HuH-7 (cell line): ENCODE results near the gene DAPK2.
"Not testable (repeated sequence)": the region's sequence is repeated elsewhere in the genome, so short reads cannot be mapped to it uniquely, and the experiment has no call there.

Experiments used
- DNase-seq: peaks from one replicate; pipeline ENCODE4 v3.0.0; 2011; ENCODE audit warnings: low spot score

Gene DAPK2

DNA sequence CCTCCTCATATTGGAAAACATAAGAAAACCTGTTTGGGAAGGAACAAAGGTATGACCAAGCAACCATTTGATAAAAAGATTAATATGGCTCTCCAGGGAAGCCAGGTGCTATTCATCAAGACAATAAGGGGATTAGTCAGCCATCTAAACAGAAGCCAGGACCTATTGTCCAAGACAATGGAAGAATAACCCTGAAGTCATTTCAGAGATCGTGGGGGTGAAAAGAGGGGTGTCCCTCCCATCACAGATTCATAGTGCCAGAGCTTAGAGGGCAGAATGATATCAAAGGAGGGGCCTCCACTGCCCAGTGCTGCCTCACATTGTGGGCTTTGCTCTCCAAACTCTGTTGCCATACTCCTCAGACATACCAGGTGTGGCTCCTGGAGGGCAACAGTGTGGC lies 73.5 kb downstream of the DAPK2 start:
- DNase-seq, result no peak

GRCh38 chr15:63971904-63972303 lies 74.4 kb downstream of the DAPK2 start:
- DNase-seq, result no peak

- no peak for DNase-seq
Measured at GRCh38 chr15:63971427-63971805, 74.9 kb downstream of the DAPK2 start.

DNA sequence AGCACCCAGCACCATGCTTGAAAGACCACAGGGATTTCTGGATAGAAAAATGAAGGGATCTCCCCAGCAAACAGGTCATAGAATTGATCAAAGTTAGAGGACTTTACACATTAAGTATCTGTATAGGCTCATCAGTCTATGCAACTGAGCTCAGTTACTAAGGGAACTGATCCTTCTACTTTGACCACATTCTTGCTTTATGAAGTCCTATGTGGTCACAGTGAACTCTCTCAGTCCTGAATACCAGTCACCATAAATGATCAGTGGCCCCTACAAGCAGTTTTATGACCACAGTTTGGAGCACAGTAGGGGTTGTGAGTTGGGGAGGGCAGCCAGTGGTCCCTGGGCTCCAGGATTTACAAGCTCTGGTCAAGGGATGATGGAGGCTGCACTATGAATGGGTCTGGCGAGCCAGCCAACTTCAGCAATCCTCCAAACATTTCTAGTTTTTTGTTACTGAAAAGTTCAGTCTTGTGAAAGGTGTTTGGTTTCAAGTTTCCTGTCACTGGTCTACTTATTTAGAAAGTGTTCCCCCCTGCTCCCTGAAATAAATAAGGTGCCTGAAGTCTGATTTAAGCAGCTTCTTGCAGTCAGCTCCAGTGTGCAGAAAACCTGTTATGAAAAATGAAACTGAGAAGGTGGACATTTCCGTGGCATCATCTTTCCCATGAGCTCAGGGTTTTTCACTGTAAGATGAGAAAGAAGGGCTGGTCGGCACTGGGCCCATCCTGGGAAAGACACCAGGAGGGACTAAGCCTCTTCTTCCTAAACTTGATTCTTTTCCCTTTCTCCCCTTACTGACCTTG lies 75.5 kb downstream of the DAPK2 start:
- DNase-seq, result no peak

DNA sequence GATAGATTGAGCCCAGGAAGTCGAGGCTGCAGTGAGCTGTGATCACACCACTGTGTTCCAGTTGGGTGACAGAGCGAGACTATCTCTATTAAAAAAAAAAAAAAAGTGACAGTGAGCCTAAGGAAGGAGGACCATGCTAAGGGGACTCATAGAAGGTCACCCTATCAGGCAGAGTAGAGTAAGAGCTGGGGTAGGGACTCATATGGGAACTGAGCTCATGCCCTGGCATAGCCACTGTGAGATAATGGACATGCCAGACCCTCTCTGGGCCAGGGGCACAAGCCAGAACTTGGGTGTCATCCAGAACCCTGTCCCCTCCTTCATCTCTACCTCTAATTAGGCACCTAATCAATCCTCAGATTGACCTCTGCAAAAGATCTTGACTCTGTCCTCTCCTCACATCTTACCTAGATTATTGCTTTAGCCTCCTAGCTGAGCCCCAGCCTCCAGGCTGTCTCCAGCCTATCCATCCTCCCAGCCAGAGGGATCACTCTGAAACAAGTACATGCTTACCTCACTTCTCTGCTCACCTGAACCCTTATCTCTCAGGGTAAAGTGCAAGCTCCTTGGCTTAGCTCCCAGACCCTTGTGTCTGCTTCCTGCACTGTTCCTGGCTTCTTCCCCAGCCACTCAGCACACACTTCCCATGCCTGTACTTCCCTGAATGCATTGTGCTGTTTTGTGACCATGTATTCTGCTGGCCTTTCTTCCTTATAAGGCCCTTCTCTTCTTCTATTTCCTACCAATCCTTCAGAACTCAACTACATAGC lies 76.4 kb downstream of the DAPK2 start:
- DNase-seq, result no peak

DNA sequence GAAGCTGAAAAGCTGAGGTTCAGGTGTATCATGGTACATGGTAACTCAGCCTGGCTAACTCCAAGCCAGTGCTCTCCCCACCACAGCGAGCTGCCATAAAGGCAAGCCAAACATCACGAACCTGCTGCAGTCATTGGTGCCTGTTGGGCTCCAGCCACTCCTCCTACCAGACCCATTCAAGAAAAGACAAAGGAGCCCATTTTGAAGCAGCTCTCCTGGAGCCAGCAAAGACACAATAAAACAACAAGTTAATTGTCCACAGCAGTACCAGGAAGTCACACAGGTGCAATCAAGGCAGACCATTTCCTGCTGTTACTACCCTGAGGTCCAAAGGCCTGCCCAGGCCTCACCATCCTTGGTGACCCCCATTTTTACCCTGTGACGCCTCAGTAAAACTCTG lies 77.6 kb downstream of the DAPK2 start:
- DNase-seq, result no peak

- DNase-seq, result no peak
Measured at GRCh38 chr15:63968122-63968524, 78.2 kb downstream of the DAPK2 start.

DNA sequence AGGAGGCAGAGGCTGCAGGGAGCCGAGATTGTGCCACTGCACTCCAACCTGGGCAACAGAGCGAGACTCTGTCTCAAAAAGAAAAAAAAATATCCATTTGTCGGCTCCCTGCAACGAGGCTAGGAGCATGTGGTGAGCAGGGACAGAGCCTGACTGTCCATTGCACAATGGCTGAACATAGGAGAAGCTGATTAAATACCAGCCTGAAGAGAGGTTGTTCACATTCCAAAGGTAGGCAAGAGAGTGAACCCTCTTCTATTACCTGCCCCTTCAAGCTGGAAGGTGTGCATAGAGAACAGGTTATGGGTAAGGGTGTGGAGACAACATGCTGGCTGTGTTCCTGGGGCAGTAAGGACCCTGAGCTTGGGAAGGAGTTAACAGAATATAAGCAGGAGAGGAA lies 78.7 kb downstream of the DAPK2 start:
- no peak for DNase-seq

DNA sequence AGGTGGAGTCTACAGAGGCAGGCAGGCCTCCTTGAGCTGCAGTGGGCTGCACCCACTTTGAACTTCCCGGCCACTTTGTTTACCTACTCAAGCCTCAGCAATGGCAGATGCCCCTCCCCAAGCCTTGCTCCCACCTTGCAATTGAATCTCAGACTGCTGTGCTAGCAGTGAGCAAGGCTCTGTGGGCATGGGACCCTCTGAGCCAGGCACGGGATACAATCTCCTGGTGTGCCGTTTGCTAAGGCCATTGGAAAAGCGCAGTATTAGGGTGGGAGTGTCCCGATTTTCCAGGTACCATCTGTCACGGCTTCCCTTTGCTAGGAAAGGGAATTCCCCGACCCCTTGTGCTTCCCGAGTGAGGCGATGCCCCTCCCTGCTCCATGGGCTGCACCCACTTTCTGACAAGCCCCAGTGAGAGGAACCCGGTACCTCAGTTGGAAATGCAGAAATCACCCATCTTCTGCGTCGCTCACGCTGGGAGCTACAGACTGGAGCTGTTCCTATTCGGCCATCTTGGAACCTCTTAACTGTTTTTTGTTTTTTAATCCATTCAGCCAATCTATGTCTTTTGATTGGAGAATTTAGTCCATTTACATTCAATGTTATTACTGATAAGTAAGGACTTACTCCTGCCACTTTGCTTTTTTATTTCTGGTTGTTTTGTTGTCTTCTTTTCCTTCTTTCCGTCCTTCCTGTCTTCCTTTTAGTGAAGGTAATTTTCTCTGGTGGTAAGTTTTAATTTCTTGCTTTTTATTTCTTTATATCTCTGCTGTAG lies 83.2 kb downstream of the DAPK2 start:
- DNase-seq, result not testable (repeated sequence)

- DNase-seq, result no peak
Measured at GRCh38 chr15:63953524-63953923, 92.8 kb downstream of the DAPK2 start.

GRCh38 chr15:63950911-63951481 lies 95.3 kb downstream of the DAPK2 start:
- DNase-seq, result no peak

DNA sequence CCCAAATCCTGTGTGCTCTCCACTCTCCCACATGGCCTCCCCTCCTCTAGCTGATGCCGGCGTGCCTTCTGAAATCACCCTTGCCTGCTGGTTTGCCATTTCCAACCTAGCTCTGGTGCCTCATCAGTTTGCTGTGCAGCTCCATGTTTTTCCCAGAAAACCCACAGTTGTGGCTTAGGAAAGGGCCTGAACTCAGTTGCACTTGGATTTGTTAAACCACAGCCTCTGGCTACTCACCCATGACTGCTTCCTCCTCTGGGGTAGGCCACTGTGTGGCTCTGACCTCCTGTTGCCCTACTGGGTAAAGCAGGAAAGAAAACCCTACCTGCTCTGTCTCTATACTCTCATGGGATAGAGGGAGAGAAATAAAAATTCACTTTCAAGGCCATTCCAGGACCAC lies 97.3 kb downstream of the DAPK2 start:
- DNase-seq, result no peak

GRCh38 chr15:63948436-63948835 lies 97.8 kb downstream of the DAPK2 start:
- no peak for DNase-seq

- no peak for DNase-seq
Measured at GRCh38 chr15:63947228-63947627, 99.1 kb downstream of the DAPK2 start.

DNA sequence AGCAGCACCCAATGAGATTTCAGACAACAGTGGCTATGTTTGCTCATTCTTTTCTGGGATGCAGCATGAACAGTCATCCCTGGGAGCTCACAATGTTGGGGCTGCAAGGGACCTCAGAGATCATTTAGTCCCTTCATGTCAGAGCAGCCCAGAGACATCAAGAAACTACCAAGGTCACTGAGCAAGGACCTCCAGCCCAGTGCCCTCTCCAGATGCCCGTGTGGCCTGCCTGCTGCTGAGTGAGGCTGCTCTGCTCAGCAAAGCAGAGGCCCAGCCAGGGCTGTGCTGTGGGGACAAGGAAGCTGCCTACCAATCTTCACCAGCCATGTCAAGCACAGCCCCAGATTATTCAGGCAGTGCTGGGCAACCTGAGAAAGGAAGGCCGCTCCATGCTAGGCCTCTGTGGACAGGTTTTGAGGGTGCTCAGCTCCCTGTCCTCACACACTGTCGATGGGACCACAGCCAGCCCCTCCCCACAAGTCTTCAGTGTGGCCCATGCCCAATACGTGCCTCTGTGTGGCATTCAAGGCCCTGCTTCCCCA lies 99.7 kb downstream of the DAPK2 start:
- DNase-seq, result no peak

DNA sequence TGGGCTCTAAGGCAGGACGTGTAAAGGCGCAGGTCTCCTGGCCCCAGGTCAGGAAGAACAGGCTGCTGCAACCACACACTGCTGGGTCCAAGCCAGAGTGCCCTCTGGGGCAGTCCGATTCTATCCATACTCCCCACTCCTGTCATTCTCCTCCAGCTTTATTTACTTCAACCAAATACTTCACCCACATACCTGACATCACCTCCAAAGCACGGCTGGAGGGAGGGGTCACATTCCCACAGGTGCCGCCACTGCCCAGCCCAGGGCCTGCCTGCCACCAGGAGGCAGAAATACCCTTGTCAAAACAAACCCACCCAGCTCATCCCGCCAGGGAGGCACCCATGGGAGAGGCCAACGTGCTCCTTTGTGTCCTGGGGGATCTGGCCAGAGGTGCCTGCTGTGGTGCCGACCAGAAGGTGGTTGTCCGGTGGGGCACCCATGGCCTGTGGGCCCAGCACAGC lies 100.4 kb downstream of the DAPK2 start:
- DNase-seq, result no peak

DNA sequence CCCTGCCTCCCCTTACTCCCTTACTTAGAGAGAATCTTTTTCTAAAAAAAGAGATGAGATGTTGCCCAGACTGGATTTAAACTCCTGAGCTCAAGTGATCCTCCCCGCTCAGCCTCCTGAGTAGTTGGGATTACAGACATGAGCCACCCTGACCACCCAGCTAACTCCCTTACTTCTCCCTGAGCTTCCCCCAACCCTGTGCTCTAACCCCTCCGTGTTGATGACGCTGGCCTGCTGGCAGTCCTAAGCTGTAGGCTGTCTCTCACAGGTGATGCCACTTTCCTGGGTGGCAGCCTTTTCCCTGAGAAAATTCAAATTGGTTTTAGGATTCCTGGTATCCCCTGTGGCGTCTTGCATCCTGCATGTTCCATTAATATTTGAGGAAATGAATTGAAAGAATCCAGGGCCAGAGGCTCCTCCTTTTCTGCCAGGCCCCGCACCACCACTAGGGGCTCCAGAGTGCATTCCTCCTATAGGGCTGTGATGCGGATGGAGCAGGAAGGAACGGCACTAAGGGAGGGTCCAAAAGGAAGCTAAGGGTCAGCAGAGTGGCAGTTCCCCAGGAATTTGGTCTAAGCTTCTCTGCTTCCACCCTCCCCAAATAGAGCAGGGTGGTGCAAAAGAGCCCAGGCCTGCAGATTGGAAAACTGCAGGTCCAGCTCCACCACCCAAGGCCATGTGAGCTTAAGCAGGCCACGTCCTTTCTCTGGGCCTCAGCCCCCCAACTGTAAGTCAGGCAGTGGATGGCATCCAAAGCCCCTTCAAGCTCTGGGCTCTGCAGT lies 101.1 kb downstream of the DAPK2 start:
- peak; percentile 71 for DNase-seq

DNA sequence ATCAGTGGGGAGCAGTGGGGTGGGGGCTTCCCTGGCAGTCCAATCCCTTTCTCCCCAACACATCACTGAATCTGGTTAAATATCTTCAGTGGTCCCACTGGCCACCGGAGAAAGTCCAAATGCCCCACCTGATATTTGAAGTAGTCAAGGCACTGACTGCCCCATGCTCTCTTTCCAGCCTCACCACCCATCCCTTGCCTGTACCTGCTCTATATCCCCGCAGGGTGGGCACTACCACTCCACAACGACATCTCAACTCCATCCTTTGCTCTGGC lies 101.7 kb downstream of the DAPK2 start:
- DNase-seq, result no peak

DNA sequence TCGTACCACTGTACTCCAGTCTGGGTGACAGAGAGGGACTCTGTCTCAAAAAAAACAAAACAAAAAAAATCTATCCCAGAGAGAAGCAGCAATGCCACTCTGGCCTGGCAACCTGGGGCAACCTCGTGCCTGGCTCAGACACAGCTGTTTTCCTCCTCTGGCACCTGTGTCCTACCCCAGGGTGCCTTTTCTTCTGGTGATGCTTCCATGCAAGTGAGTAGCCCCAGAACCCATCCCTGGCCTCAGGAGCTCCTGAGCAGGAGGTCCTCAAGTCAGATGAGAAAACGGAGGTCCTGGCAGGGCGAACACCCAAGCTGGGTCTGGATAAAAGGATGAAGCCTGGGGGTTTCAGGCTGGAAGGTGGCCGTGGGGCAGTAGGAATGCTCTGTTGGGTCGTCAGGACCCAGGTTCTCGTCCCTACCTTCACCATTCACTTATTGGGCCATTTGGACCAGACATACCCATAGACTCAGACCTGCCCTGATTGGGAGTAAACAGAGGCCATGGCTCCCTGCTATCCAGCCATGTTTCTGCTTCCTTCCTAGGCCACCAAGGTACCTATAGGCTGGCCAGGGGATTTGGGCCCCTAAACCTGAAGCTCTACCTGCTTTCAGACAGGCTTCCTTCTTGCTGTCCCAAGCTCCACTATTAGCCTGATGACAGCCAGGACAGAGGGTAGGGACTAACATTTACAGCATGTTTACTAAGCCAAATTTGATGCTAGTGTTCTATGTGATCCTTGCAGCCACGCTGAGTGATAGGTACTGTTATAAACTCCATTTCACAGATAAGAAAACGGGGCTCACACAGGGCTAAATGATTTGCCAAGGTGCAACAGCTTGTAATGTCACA lies 102.2 kb downstream of the DAPK2 start:
- DNase-seq, result no peak
